Measurements from ENCODE around the gene SACM1L. TPM values are rescaled to one million over a fixed set of nuclear protein-coding genes. Genes with fewer than 3 reads are reported as not detected.

SACM1L gene
- total RNA-seq, 1 donor from 2014 or later = 19.8 TPM

DNA sequence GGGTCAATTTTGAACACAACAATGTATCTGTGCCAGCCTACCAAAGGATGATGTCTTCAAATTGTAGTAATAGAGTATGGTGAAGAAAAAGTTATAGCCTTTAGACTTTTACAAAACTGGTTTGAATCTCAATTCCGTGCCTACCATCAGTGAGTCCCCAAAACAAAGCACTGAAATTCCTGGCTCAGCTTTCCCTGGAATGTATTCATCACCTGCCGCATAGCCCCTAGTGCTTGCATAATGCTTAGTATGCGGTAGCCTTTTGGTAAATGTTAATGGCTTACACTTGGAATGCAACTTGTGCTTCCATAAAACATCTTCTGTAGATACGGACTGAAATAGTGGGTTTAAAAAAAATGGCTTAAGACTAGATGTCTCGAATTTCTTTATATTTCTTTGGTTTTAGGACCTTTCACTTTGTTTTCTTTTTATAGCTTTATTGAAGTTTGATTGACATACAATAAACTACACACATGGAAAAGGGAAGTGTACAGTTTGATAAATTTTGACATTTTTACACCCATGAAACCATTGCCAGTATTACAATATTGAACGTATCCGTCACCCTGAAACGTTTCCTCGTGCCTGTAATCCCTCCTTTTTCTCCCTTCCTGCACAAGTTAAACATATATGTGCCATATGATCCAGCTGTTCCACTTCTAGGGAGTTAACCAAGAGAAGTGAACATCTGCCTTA lies 12.1 kb downstream of the SACM1L start:
- DNase-seq (ENCODE audit: low read depth) = no peak
- Histone ChIP-seq H3K36me3 (ENCODE audit: control insufficient read depth, insufficient read depth, low read length) (no peaks in the 10 kb centered on the region), H3K4me3 (ENCODE audit: low read depth, low read length) (no peak overlapping the region), H3K27me3 (ENCODE audit: control insufficient read depth, insufficient read depth, low read length) (no peaks in the 10 kb centered on the region)
- TF ChIP-seq, protein P1, sequence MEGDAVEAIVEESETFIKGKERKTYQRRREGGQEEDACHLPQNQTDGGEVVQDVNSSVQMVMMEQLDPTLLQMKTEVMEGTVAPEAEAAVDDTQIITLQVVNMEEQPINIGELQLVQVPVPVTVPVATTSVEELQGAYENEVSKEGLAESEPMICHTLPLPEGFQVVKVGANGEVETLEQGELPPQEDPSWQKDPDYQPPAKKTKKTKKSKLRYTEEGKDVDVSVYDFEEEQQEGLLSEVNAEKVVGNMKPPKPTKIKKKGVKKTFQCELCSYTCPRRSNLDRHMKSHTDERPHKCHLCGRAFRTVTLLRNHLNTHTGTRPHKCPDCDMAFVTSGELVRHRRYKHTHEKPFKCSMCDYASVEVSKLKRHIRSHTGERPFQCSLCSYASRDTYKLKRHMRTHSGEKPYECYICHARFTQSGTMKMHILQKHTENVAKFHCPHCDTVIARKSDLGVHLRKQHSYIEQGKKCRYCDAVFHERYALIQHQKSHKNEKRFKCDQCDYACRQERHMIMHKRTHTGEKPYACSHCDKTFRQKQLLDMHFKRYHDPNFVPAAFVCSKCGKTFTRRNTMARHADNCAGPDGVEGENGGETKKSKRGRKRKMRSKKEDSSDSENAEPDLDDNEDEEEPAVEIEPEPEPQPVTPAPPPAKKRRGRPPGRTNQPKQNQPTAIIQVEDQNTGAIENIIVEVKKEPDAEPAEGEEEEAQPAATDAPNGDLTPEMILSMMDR (IDR thresholded peaks at IDR 0.05; ENCODE audit: insufficient read depth, low read length, poor library complexity, severe bottlenecking) = no peak

DNA sequence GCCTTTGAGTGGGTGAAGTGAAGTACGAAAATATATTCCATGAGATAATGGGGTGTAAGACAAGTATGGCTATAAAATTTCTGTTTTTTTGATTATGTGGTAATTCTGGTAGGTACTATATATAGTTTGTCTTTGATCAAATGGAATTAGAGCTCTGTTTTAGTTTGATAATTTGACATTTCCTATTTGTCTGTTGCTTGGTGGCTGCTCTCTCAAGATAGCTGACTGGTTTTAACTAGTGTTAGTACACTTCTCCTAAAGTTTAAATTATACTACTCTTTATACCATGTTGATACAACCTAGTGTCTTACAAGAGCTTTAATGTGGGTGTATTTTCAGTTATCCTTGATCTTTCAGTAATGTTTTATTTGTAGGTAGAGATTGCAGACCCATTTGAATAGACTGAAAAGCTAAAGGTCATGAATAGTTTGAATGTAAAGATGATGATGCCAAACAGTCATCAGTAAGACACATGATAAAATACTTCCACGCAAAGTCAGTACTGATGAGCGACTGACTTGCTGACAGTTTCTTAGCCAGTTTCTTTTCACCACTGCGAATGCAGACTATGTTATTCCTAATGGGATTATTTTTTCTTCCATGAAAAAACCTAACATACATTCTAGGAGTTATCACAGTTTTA lies 15.2 kb downstream of the SACM1L start:
- TF ChIP-seq, protein P1 (IDR thresholded peaks at IDR 0.05; ENCODE audit: insufficient read depth, low read length, poor library complexity, severe bottlenecking) = no peak
- no peak overlapping the region for H3K4me3 ChIP-seq (ENCODE audit: low read depth, low read length)
- H3K27me3 ChIP-seq (ENCODE audit: control insufficient read depth, insufficient read depth, low read length) = no peaks in the 10 kb centered on the region
- DNase-seq (ENCODE audit: low read depth) = no peak
- peaks cover 1% of the 10 kb centered on the region for H3K36me3 ChIP-seq (ENCODE audit: control insufficient read depth, insufficient read depth, low read length)

DNA sequence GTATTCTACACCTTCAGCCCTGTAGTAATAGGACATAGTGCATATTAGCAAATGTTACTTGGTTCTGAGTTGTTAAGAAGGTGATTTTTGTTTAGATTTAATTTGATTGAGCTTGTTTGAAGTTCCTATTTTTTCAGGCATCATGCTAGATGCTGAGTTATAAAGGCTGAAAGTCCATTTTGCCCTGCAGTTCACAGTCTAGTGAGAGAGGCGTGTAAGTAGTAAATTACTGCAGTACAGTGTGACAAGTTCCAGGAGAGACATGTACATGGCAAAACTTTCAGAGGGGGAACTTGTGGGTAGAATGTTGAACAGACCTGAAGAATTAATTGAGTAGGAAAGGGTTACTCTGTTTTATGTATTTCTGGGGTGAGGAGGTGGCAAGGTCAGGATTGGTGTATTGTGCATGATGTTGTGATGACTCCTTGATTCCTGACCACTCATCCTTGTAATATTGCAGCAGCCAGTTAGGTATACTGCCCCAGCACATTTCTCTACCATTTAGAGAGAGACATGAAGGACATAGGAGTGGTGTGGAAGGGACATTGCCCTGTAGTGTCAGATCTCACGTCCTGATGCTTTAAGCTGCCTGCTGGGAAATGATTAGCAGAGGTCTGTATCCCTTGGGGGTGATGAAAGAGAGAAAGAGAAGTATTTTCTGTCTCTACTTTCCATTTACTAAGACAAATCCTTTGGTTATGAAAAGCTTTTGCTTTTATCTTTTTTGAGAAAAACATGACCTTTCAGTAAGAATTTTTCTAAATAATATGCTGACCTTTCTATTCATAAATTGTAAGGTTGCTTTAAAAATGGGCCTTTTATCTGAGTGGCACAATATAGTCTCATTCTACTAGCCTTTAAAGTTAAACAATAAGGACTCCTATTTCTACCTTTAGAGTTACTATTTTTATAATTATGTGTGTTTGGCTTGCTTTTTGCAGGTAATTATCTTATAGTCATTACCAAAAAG lies 16.9 kb downstream of the SACM1L start:
- H3K36me3 ChIP-seq (ENCODE audit: control insufficient read depth, insufficient read depth, low read length) = peaks cover 2% of the 10 kb centered on the region
- DNase-seq (ENCODE audit: low read depth) = no peak
- H3K4me3 ChIP-seq (ENCODE audit: low read depth, low read length) = no peak overlapping the region
- no peaks in the 10 kb centered on the region for H3K27me3 ChIP-seq (ENCODE audit: control insufficient read depth, insufficient read depth, low read length)
- TF ChIP-seq, protein P1 (IDR thresholded peaks at IDR 0.05; ENCODE audit: insufficient read depth, low read length, poor library complexity, severe bottlenecking) = no peak

DNA sequence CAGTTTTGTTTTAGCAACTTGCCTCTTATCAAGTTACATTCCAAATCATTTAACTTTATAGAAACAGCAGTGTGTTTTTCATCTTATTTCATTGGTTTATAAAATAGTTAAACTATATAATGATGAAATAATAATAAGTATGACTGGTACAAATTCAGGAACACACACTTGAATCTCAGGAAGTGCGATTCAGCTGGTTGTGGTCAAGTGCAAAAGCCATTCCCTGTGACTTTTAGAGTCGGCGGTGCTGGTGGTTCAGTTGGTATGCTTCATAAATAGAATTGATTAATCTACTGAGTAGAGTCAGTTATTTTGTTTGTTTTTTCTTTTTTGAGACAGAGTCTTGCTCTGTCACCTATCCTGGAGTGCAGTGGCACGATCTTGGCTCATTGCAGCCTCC lies 22.7 kb downstream of the SACM1L start:
- H3K27me3 ChIP-seq (ENCODE audit: control insufficient read depth, insufficient read depth, low read length) = no peaks in the 10 kb centered on the region
- TF ChIP-seq, protein P1 (IDR thresholded peaks at IDR 0.05; ENCODE audit: insufficient read depth, low read length, poor library complexity, severe bottlenecking) = no peak
- no peak for DNase-seq (ENCODE audit: low read depth)
- H3K36me3 ChIP-seq (ENCODE audit: control insufficient read depth, insufficient read depth, low read length) = peaks cover 3% of the 10 kb centered on the region
- no peak overlapping the region for H3K4me3 ChIP-seq (ENCODE audit: low read depth, low read length)

DNA sequence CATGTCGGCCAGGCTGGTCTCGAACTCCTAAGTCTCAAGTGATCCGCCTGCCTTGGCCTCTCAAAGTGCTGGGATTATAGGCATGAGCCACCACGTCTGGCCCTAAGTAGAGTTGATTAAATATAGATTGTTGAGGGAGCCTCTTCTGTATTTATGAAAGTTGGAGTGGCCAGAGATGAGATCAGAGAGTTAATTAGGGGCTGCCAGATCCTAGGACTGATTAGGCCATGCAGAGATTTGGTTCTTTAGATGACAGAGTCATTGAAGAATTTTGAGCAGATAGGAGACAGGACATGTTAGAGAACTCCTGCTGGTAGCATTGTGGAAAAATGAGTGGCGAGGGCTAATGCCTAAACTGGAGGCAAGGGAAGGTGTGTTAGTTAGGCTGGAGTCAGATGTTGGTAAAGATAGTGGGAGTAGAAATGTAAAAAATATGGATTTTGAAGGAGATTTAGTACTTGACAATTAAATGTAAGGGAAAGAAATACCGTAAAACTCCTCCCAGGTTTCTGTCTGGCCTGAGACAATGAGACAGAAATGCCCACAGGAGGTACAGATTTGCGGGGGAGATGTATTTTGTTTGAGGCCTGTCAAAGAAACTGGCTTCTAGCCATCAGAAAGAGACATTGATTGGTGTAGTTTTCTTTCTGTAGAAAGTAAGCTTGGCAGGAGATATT lies 23.4 kb downstream of the SACM1L start:
- no peaks in the 10 kb centered on the region for H3K27me3 ChIP-seq (ENCODE audit: control insufficient read depth, insufficient read depth, low read length)
- H3K4me3 ChIP-seq (ENCODE audit: low read depth, low read length) = no peak overlapping the region
- H3K36me3 ChIP-seq (ENCODE audit: control insufficient read depth, insufficient read depth, low read length) = peaks cover 2% of the 10 kb centered on the region
- no peak for DNase-seq (ENCODE audit: low read depth)
- TF ChIP-seq, protein P1 (IDR thresholded peaks at IDR 0.05; ENCODE audit: insufficient read depth, low read length, poor library complexity, severe bottlenecking) = no peak
